ENCODE results near the gene MAN2C1.

Gene MAN2C1

GRCh38 chr15:75367006-75367405 is 1.4 kb downstream of the MAN2C1 start:
- H3K4me3 Mint-ChIP-seq = peak overlapping the region; percentile 5
- no peaks in the 10 kb centered on the region for H3K9me3 Mint-ChIP-seq
- H3K27me3 Mint-ChIP-seq (ENCODE audit: low read depth) = no peaks in the 10 kb centered on the region
- H3K36me3 Mint-ChIP-seq (ENCODE audit: low read depth) = peaks cover 23% of the 10 kb centered on the region
- H3K27ac Mint-ChIP-seq = peak overlapping the region; percentile 49
- H3K4me1 Mint-ChIP-seq (ENCODE audit: low read depth) = peaks cover 24% of the 10 kb centered on the region

- no peak overlapping the region for H3K27ac Mint-ChIP-seq
- H3K9me3 Mint-ChIP-seq = no peaks in the 10 kb centered on the region
- H3K4me1 Mint-ChIP-seq (ENCODE audit: low read depth) = peaks cover 24% of the 10 kb centered on the region
- peaks cover 19% of the 10 kb centered on the region for H3K36me3 Mint-ChIP-seq (ENCODE audit: low read depth)
- H3K27me3 Mint-ChIP-seq (ENCODE audit: low read depth) = no peaks in the 10 kb centered on the region
- H3K4me3 Mint-ChIP-seq = no peak overlapping the region
Observed at GRCh38 chr15:75366163-75366562, 2.2 kb downstream of the MAN2C1 start.

DNA sequence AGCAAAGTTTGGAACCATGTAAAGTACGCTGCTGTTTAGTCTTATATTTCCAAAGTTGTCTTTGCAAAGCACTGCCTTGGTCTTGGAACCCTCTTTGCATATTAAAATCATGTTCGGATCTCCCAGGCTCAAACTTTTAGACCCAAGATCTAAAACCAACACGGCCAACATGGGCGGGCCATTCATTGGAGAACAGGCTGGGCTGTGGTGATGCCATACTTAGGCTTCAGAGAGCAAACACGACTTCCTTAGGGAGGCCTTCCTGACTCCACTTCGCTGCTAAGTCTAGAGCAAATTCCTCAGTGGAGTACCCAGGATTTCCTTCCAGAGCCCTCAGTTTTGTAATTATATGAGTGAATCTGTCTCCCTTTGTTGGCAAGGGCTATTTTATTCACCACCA is 3.5 kb downstream of the MAN2C1 start:
- Mint-ChIP-seq H3K4me1 (ENCODE audit: low read depth) (peaks cover 22% of the 10 kb centered on the region), H3K27ac (no peak overlapping the region), H3K36me3 (ENCODE audit: low read depth) (peaks cover 19% of the 10 kb centered on the region), H3K9me3 (no peaks in the 10 kb centered on the region), H3K4me3 (no peak overlapping the region), H3K27me3 (ENCODE audit: low read depth) (no peaks in the 10 kb centered on the region)

- H3K9me3 Mint-ChIP-seq = no peaks in the 10 kb centered on the region
- H3K36me3 Mint-ChIP-seq (ENCODE audit: low read depth) = peaks cover 14% of the 10 kb centered on the region
- H3K27ac Mint-ChIP-seq = no peak overlapping the region
- H3K27me3 Mint-ChIP-seq (ENCODE audit: low read depth) = no peaks in the 10 kb centered on the region
- peaks cover 11% of the 10 kb centered on the region for H3K4me1 Mint-ChIP-seq (ENCODE audit: low read depth)
- no peak overlapping the region for H3K4me3 Mint-ChIP-seq
Observed at GRCh38 chr15:75363786-75364185, 4.6 kb downstream of the MAN2C1 start.

DNA sequence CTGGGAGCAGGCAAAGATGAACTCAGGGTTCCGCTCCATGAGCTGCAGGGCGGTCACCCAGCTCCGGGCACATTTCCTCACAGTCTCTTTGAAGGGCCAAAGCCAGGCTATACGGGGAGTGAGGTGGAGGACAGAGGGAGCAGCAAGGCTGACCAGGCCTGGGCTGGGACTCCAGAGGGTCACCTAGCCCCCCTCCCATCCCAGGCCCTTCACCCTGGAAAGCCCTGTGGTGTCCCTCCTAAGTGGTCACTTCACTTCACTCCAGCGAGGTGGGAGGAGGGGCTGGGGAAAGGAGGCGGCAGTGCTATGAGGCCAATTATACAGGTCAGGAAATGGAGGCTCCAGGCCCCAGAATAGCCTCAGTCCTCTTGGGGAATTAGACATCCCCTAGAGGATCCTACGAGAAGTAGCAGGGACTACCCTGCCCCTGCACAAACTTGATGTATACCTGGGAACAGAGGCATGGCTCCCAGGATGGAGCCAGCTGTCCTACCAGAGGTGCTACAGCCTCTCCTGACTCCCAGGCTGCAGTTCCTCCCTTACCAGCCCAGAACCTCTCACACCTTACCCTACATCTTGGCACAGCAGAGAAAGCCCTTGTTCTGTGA is 5.7 kb downstream of the MAN2C1 start:
- Mint-ChIP-seq H3K27ac (no peak overlapping the region), H3K9me3 (no peaks in the 10 kb centered on the region), H3K4me1 (ENCODE audit: low read depth) (peaks cover 8% of the 10 kb centered on the region), H3K27me3 (ENCODE audit: low read depth) (no peaks in the 10 kb centered on the region), H3K36me3 (ENCODE audit: low read depth) (peaks cover 15% of the 10 kb centered on the region), H3K4me3 (no peak overlapping the region)

DNA sequence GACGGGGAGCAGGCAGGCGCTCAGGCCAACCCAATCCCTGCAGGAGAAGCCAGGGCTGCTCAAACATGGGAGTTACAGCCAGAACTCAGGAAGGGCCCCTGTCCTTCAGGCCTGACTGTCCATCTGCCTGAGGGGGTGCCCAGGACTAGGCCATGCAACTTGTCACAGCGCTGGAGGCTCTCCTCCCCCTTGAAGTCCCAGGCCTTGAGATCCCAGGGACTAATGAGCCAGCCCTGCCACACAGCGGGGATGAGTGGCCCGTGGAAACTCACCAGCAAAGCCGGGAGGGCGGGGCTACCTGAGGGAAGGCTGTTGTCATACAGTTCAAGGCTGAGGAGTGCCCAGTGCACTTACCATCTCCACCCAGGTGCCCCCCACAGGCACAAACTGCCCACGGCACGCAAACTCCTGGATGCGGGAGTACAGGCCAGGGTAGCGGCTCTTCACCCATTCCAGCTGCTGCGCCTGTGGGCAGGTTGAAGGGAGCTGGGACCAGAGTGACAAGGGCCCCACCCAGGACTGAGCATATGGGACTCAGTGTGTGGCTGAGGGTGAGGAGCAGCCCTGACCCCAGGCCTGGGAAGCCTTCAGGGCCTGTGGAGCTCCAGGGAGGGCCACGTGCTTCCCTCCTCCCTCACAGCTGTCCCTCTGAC is 6.3 kb downstream of the MAN2C1 start:
- Mint-ChIP-seq H3K4me3 (no peak overlapping the region), H3K36me3 (ENCODE audit: low read depth) (peaks cover 17% of the 10 kb centered on the region), H3K27me3 (ENCODE audit: low read depth) (no peaks in the 10 kb centered on the region), H3K9me3 (no peaks in the 10 kb centered on the region), H3K27ac (no peak overlapping the region), H3K4me1 (ENCODE audit: low read depth) (peaks cover 4% of the 10 kb centered on the region)

- Mint-ChIP-seq H3K4me1 (ENCODE audit: low read depth) (no peaks in the 10 kb centered on the region), H3K27ac (no peak overlapping the region), H3K36me3 (ENCODE audit: low read depth) (peaks cover 17% of the 10 kb centered on the region), H3K27me3 (ENCODE audit: low read depth) (no peaks in the 10 kb centered on the region), H3K4me3 (no peak overlapping the region), H3K9me3 (no peaks in the 10 kb centered on the region)
Observed at GRCh38 chr15:75361361-75361988, 6.9 kb downstream of the MAN2C1 start.

DNA sequence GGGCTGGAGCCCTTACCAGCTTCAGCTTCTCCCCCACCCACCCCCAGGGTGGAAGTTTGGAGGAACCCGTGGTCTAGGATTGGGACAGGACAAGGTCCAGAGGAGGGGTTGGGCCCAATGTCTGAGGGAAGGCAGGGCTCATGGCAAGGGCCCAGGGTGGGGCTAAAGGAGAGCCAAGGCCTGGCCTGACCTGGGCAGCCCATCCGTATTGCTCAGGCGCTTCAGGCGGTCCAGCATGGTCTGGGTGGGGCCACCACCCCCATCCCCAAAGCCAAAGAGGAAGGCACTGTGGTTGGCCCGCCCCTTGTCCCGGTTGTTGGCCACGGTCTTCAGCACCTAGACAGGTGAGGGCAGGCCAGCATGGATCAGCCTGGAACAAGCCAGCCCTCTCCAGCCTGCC is 7.6 kb downstream of the MAN2C1 start:
- Mint-ChIP-seq H3K4me1 (ENCODE audit: low read depth) (no peaks in the 10 kb centered on the region), H3K9me3 (no peaks in the 10 kb centered on the region)

GRCh38 chr15:75360391-75360790 is 8.0 kb downstream of the MAN2C1 start:
- Mint-ChIP-seq H3K27me3 (ENCODE audit: low read depth) (no peaks in the 10 kb centered on the region), H3K4me1 (ENCODE audit: low read depth) (no peaks in the 10 kb centered on the region), H3K4me3 (no peak overlapping the region), H3K27ac (peak overlapping the region; percentile 17), H3K36me3 (ENCODE audit: low read depth) (peaks cover 17% of the 10 kb centered on the region), H3K9me3 (no peaks in the 10 kb centered on the region)

More for the DNA sequence above, 7.6 kb downstream of the MAN2C1 start:
- Mint-ChIP-seq H3K36me3 (ENCODE audit: low read depth) (peaks cover 17% of the 10 kb centered on the region), H3K27ac (no peak overlapping the region), H3K27me3 (ENCODE audit: low read depth) (no peaks in the 10 kb centered on the region), H3K4me3 (no peak overlapping the region)

- H3K4me1 Mint-ChIP-seq (ENCODE audit: low read depth) = no peaks in the 10 kb centered on the region
- H3K9me3 Mint-ChIP-seq = no peaks in the 10 kb centered on the region
- H3K27ac Mint-ChIP-seq = no peak overlapping the region
- H3K27me3 Mint-ChIP-seq (ENCODE audit: low read depth) = no peaks in the 10 kb centered on the region
- H3K4me3 Mint-ChIP-seq = no peak overlapping the region
- H3K36me3 Mint-ChIP-seq (ENCODE audit: low read depth) = peaks cover 14% of the 10 kb centered on the region
Observed at GRCh38 chr15:75359537-75360250, 8.7 kb downstream of the MAN2C1 start.

- Mint-ChIP-seq H3K4me1 (ENCODE audit: low read depth) (no peaks in the 10 kb centered on the region), H3K9me3 (no peaks in the 10 kb centered on the region), H3K27me3 (ENCODE audit: low read depth) (no peaks in the 10 kb centered on the region), H3K27ac (peak overlapping the region; percentile 52), H3K4me3 (no peak overlapping the region), H3K36me3 (ENCODE audit: low read depth) (peaks cover 12% of the 10 kb centered on the region)
Observed at GRCh38 chr15:75358771-75359536, 9.5 kb downstream of the MAN2C1 start.

- H3K27ac Mint-ChIP-seq = no peak overlapping the region
Observed at GRCh38 chr15:75357976-75358673, 10.3 kb downstream of the MAN2C1 start.

GRCh38 chr15:75356517-75356916 is 11.9 kb downstream of the MAN2C1 start:
- Mint-ChIP-seq H3K27ac (no peak overlapping the region), H3K27me3 (ENCODE audit: low read depth) (no peaks in the 10 kb centered on the region), H3K36me3 (ENCODE audit: low read depth) (peaks cover 20% of the 10 kb centered on the region), H3K9me3 (no peaks in the 10 kb centered on the region), H3K4me3 (no peak overlapping the region), H3K4me1 (ENCODE audit: low read depth) (no peaks in the 10 kb centered on the region)

More at GRCh38 chr15:75357976-75358673, 10.3 kb downstream of the MAN2C1 start:
- Mint-ChIP-seq H3K27me3 (ENCODE audit: low read depth) (no peaks in the 10 kb centered on the region), H3K4me1 (ENCODE audit: low read depth) (no peaks in the 10 kb centered on the region), H3K36me3 (ENCODE audit: low read depth) (peaks cover 15% of the 10 kb centered on the region), H3K4me3 (no peak overlapping the region), H3K9me3 (no peaks in the 10 kb centered on the region)

DNA sequence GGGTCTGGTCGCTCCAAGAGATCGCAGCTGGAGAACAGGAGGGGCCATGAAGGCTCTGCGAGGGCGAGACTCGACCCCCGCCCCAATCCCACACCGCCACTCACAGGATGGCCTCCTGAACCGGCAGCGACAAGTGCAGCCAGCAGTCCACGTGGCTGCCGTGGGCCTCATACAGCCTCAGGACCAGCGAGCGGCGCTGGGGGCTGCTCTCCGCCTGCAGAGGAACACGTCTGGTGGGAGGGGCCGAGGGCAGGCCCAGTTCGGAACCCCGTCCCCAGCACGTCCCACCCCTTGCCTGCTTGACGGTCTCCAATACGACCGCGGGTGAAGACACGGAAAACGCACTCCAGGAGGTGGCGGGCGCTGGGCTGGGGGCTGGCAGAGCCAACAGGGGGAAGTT is 12.4 kb downstream of the MAN2C1 start:
- Mint-ChIP-seq H3K9me3 (no peaks in the 10 kb centered on the region), H3K36me3 (ENCODE audit: low read depth) (peaks cover 24% of the 10 kb centered on the region), H3K4me3 (no peak overlapping the region), H3K27ac (no peak overlapping the region), H3K27me3 (ENCODE audit: low read depth) (no peaks in the 10 kb centered on the region), H3K4me1 (ENCODE audit: low read depth) (no peaks in the 10 kb centered on the region)

Measured in T-helper 1 cell treated with Interleukin-12 subunit alpha and Interleukin-12 subunit beta and Interleukin-4 antibody, amounts not matched to agents 30 μg/mL and 1 μg/mL, for 36 hours (primary cell).